Measurements from ENCODE around the gene CSMD2. TPM values are rescaled to one million over a fixed set of nuclear protein-coding genes. Genes with fewer than 3 reads are reported as not detected.

Gene CSMD2
- total and polyA plus RNA-seq, 2 experiments from 2014 or later: 5.3 to 16.6 TPM

DNA sequence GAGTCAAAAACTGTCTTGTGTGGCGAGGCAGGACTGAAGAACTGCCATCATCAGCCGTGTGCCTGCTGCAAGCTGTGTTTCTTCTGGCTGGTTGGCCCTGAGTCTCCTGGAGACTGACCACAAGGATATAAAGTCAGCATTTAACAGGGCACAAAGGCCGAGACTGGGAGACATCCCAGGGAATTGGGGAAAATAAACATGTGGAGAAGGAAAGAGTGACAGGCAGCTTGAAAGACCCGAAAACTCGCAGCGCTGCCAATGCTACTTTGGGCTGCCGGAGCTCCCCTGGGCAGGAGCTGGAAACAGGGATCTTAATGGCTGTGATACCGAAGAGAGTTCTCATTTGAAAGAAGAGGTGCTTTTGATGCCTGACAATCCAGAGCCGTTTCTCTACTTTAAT is 426.5 kb downstream of the CSMD2 start:
- H3K27ac Mint-ChIP-seq: no peak overlapping the region
- no peaks in the 10 kb centered on the region for H3K9me3 Mint-ChIP-seq
- Histone ChIP-seq H4K20me1 (replicated peaks; ENCODE audit: insufficient read depth) (peaks cover 9% of the 10 kb centered on the region), H3K36me3 (ENCODE audit: insufficient read depth) (no peaks in the 10 kb centered on the region), H2AFZ (no peak overlapping the region), H3K27ac (ENCODE audit: low read depth) (no peak overlapping the region), H3K4me3 (no peak overlapping the region), H3K27me3 (ENCODE audit: insufficient read depth) (no peaks in the 10 kb centered on the region), H3K9me2 (ENCODE audit: insufficient read depth) (no peaks in the 10 kb centered on the region), H3K4me2 (no peak overlapping the region), H3F3A (replicated peaks; ENCODE audit: low read depth) (no peaks in the 10 kb centered on the region), H3K79me2 (replicated peaks; ENCODE audit: insufficient read depth) (no peaks in the 10 kb centered on the region), H3K4me1 (ENCODE audit: insufficient read depth) (no peaks in the 10 kb centered on the region)
- peaks cover 8% of the 10 kb centered on the region for H3K27me3 Mint-ChIP-seq (ENCODE audit: insufficient read depth, low read depth, poor library complexity)
- ATAC-seq (no peak), DNase-seq (ENCODE audit: low spot score) (no peak)
- no peak for TF ChIP-seq CREB1 (CRISPR knock-in tag; IDR thresholded peaks at IDR 0.05; ENCODE audit: low read depth)
- TF ChIP-seq EZH2 (IDR thresholded peaks at IDR 0.05; ENCODE audit: low read depth, unreplicated experiment): no peak
- TF ChIP-seq, protein P1, sequence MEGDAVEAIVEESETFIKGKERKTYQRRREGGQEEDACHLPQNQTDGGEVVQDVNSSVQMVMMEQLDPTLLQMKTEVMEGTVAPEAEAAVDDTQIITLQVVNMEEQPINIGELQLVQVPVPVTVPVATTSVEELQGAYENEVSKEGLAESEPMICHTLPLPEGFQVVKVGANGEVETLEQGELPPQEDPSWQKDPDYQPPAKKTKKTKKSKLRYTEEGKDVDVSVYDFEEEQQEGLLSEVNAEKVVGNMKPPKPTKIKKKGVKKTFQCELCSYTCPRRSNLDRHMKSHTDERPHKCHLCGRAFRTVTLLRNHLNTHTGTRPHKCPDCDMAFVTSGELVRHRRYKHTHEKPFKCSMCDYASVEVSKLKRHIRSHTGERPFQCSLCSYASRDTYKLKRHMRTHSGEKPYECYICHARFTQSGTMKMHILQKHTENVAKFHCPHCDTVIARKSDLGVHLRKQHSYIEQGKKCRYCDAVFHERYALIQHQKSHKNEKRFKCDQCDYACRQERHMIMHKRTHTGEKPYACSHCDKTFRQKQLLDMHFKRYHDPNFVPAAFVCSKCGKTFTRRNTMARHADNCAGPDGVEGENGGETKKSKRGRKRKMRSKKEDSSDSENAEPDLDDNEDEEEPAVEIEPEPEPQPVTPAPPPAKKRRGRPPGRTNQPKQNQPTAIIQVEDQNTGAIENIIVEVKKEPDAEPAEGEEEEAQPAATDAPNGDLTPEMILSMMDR (conservative IDR thresholded peaks at IDR 0.05; ENCODE audit: low read depth in 2 of 2): no peak
- no peak for TF ChIP-seq EZH2phosphoT487 (IDR thresholded peaks at IDR 0.05; ENCODE audit: unreplicated experiment)
- TF ChIP-seq POLR2AphosphoS5 (IDR thresholded peaks at IDR 0.05; ENCODE audit: low read depth): no peak
- no peak for TF ChIP-seq STAT1 (IDR thresholded peaks at IDR 0.05; ENCODE audit: unreplicated experiment)
- TF ChIP-seq, protein P2, sequence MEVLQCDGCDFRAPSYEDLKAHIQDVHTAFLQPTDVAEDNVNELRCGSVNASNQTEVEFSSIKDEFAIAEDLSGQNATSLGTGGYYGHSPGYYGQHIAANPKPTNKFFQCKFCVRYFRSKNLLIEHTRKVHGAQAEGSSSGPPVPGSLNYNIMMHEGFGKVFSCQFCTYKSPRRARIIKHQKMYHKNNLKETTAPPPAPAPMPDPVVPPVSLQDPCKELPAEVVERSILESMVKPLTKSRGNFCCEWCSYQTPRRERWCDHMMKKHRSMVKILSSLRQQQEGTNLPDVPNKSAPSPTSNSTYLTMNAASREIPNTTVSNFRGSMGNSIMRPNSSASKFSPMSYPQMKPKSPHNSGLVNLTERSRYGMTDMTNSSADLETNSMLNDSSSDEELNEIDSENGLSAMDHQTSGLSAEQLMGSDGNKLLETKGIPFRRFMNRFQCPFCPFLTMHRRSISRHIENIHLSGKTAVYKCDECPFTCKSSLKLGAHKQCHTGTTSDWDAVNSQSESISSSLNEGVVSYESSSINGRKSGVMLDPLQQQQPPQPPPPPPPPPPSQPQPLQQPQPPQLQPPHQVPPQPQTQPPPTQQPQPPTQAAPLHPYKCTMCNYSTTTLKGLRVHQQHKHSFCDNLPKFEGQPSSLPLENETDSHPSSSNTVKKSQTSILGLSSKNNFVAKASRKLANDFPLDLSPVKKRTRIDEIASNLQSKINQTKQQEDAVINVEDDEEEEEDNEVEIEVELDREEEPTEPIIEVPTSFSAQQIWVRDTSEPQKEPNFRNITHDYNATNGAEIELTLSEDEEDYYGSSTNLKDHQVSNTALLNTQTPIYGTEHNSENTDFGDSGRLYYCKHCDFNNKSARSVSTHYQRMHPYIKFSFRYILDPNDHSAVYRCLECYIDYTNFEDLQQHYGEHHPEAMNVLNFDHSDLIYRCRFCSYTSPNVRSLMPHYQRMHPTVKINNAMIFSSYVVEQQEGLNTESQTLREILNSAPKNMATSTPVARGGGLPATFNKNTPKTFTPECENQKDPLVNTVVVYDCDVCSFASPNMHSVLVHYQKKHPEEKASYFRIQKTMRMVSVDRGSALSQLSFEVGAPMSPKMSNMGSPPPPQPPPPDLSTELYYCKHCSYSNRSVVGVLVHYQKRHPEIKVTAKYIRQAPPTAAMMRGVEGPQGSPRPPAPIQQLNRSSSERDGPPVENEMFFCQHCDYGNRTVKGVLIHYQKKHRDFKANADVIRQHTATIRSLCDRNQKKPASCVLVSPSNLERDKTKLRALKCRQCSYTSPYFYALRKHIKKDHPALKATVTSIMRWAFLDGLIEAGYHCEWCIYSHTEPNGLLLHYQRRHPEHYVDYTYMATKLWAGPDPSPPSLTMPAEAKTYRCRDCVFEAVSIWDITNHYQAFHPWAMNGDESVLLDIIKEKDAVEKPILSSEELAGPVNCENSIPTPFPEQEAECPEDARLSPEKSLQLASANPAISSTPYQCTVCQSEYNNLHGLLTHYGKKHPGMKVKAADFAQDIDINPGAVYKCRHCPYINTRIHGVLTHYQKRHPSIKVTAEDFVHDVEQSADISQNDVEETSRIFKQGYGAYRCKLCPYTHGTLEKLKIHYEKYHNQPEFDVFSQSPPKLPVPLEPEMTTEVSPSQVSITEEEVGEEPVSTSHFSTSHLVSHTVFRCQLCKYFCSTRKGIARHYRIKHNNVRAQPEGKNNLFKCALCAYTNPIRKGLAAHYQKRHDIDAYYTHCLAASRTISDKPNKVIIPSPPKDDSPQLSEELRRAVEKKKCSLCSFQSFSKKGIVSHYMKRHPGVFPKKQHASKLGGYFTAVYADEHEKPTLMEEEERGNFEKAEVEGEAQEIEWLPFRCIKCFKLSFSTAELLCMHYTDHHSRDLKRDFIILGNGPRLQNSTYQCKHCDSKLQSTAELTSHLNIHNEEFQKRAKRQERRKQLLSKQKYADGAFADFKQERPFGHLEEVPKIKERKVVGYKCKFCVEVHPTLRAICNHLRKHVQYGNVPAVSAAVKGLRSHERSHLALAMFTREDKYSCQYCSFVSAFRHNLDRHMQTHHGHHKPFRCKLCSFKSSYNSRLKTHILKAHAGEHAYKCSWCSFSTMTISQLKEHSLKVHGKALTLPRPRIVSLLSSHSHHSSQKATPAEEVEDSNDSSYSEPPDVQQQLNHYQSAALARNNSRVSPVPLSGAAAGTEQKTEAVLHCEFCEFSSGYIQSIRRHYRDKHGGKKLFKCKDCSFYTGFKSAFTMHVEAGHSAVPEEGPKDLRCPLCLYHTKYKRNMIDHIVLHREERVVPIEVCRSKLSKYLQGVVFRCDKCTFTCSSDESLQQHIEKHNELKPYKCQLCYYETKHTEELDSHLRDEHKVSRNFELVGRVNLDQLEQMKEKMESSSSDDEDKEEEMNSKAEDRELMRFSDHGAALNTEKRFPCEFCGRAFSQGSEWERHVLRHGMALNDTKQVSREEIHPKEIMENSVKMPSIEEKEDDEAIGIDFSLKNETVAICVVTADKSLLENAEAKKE (CRISPR knock-in tag; IDR thresholded peaks at IDR 0.05): no peak
- no peak for TF ChIP-seq NANOG (IDR thresholded peaks at IDR 0.05; ENCODE audit: borderline replicate concordance)
- no peak overlapping the region for H3K4me3 Mint-ChIP-seq
- peaks cover 13% of the 10 kb centered on the region; the same call in 2 of the 3 replicates for H3K4me1 Mint-ChIP-seq
- peaks cover 42% of the 10 kb centered on the region; the same call in 2 of the 3 replicates for H3K36me3 Mint-ChIP-seq (ENCODE audit: low read depth)
